ENCODE data around the gene SH2B2. TPM values are rescaled to one million over a fixed set of nuclear protein-coding genes. Genes with fewer than 3 reads are reported as not detected.

Gene SH2B2
- total RNA-seq, 5 donors from 2014 or later (not counting 1 experiment from before 2014, with no cell fraction given), result 0.90 to 5.0 (median 2.5) TPM

- WGBS (ENCODE audit: insufficient coverage), result 60% methylated on average over 1 of the region's 3 CpGs
- H3K27ac Mint-ChIP-seq, result no peak overlapping the region
- CTCF ChIA-PET, result no interaction called here
Observed at GRCh38 chr7:102294589-102294988, 7.9 kb downstream of the SH2B2 start.

DNA sequence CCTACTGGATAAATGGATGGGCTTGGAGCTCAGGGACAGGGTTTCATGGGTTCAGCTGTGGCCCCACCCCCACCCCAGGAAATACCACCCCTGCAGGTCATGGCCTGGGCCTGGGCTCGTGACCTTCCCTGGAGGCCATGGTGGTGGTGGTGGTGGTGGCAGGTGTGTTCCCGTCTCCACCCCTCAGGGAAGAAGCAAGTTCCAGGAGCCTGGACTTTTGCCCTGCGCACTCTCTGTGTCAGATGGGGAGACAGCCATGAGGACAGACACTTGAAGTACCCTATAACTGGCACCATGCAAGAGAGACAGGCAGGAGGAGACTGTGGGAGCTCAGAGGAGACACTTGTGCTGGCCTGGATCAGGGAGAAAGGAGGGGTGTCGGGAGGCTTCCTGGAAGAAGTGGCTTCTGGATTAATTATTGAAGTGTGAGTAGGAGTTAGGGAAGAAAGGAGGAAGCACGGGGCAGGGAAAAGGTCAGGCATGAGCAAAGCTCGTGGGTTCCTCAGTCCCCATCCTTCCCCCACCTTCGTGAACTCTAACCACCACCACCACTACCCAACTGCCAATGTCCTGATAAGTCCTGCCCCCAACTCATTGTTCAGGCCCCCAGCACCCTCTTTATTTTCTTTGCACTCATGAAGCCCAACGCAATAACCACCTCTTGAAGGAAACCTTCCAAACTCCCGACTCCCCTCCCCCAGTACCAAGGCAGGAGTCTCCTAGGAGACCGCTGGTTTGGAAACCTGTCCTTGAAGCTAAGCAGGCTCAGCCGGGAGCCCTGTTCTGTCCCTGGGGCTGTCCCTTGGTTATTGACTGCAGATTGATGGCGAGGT is 8.9 kb downstream of the SH2B2 start:
- 66% methylated on average over 6 of the region's 12 CpGs for WGBS (ENCODE audit: insufficient coverage)
- H3K27ac ChIP-seq (ENCODE audit: low read length), result no peak overlapping the region

More at GRCh38 chr7:102294589-102294988, 7.9 kb downstream of the SH2B2 start:
- no peak overlapping the region for H3K4me3 ChIP-seq (ENCODE audit: control insufficient read depth in 1 of 2, extremely low read depth in 1 of 2, low read length in 1 of 2)
- POLR2A ChIA-PET, result interaction anchor here in 1 of 2 donors (0.6 kb wide), 1 partner anchor 645 kb away, joined by 7 read pairs; no protein-coding TSS in a partner anchor
- H3K9me3 ChIP-seq, result no peaks in the 10 kb centered on the region
- Mint-ChIP-seq H3K36me3 (no peaks in the 10 kb centered on the region), H3K4me1 (peaks cover 8 to 16% (median 11%) of the 10 kb centered on the region in 3 donors), H3K9me3 (no peaks in the 10 kb centered on the region), H3K27me3 (peaks cover 0 to 3% of the 10 kb centered on the region in 2 donors), H3K4me3 (no peak overlapping the region)
- DNase-seq, result no peak
- H3K4me1 ChIP-seq (ENCODE audit: control insufficient read depth in 1 of 2, extremely low read depth in 1 of 2, insufficient read depth in 2 of 2, low read length in 2 of 2), result peaks cover 0 to 17% of the 10 kb centered on the region in 2 experiments
- H3K27me3 ChIP-seq (replicated peaks in 1 of 2; ENCODE audit: control insufficient read depth in 2 of 2, extremely low read depth in 1 of 2, insufficient read depth in 2 of 2, low read length in 1 of 2), result peaks cover 0 to 27% of the 10 kb centered on the region in 2 experiments
- no peaks in the 10 kb centered on the region for H3K36me3 ChIP-seq (ENCODE audit: control insufficient read depth in 2 of 2, extremely low read depth in 1 of 2, insufficient read depth in 1 of 2, low read length in 1 of 2)
- ATAC-seq (replicated peaks in 1 of 4), result no peak
- H3K27ac ChIP-seq (ENCODE audit: low read length), result no peak overlapping the region

DNA sequence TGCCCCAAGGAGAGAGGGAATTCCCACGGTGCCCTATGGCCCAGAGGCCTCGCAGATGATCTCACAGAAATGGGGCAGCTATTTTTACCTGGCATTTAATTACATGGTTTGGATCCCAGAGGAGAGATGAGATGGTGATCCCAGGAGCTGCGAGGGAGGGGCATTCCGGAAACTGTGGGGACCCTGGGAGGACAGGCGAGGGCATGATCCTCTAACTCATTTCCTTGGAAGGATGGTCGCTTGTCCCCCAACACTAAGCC is 9.4 kb downstream of the SH2B2 start:
- H3K36me3 Mint-ChIP-seq, result no peaks in the 10 kb centered on the region
- H3K4me3 ChIP-seq (ENCODE audit: control insufficient read depth in 1 of 2, extremely low read depth in 1 of 2, low read length in 1 of 2), result no peak overlapping the region
- ATAC-seq (replicated peaks in 1 of 4), result no peak
- peaks cover 8 to 11% (median 10%) of the 10 kb centered on the region in 3 donors for H3K4me1 Mint-ChIP-seq
- H3K9me3 ChIP-seq, result no peaks in the 10 kb centered on the region
- no peak overlapping the region for H3K27ac Mint-ChIP-seq
- POLR2A ChIA-PET, result no interaction called here
- WGBS (ENCODE audit: insufficient coverage), result 95% methylated on average over 6 of the region's 6 CpGs
- H3K27me3 Mint-ChIP-seq, result peaks cover 0 to 3% of the 10 kb centered on the region in 2 donors
- peaks cover 0 to 14% of the 10 kb centered on the region in 2 experiments for H3K4me1 ChIP-seq (ENCODE audit: control insufficient read depth in 1 of 2, extremely low read depth in 1 of 2, insufficient read depth in 2 of 2, low read length in 2 of 2)
- H3K4me3 Mint-ChIP-seq, result no peak overlapping the region
- H3K36me3 ChIP-seq (ENCODE audit: control insufficient read depth in 2 of 2, extremely low read depth in 1 of 2, insufficient read depth in 1 of 2, low read length in 1 of 2), result no peaks in the 10 kb centered on the region
- H3K9me3 Mint-ChIP-seq, result no peaks in the 10 kb centered on the region
- CTCF ChIA-PET, result no interaction called here
- no peak for DNase-seq
- no peak overlapping the region for H3K27ac ChIP-seq (ENCODE audit: low read length)
- peaks cover 0 to 32% of the 10 kb centered on the region in 2 experiments for H3K27me3 ChIP-seq (replicated peaks in 1 of 2; ENCODE audit: control insufficient read depth in 2 of 2, extremely low read depth in 1 of 2, insufficient read depth in 2 of 2, low read length in 1 of 2)

More for the DNA sequence above, 8.9 kb downstream of the SH2B2 start:
- H3K9me3 Mint-ChIP-seq, result no peaks in the 10 kb centered on the region
- H3K4me1 Mint-ChIP-seq, result peaks cover 8 to 13% (median 11%) of the 10 kb centered on the region in 3 donors
- ChIA-PET POLR2A (no interaction called here), CTCF (no interaction called here)
- no peak overlapping the region for H3K27ac Mint-ChIP-seq
- H3K36me3 Mint-ChIP-seq, result no peaks in the 10 kb centered on the region
- peaks cover 0 to 3% of the 10 kb centered on the region in 2 donors for H3K27me3 Mint-ChIP-seq
- no peaks in the 10 kb centered on the region for H3K9me3 ChIP-seq
- no peak for ATAC-seq (replicated peaks in 1 of 4)
- peaks cover 0 to 32% of the 10 kb centered on the region in 2 experiments for H3K27me3 ChIP-seq (replicated peaks in 1 of 2; ENCODE audit: control insufficient read depth in 2 of 2, extremely low read depth in 1 of 2, insufficient read depth in 2 of 2, low read length in 1 of 2)
- DNase-seq, result no peak
- H3K36me3 ChIP-seq (ENCODE audit: control insufficient read depth in 2 of 2, extremely low read depth in 1 of 2, insufficient read depth in 1 of 2, low read length in 1 of 2), result no peaks in the 10 kb centered on the region
- H3K4me3 Mint-ChIP-seq, result no peak overlapping the region
- no peak overlapping the region for H3K4me3 ChIP-seq (ENCODE audit: control insufficient read depth in 1 of 2, extremely low read depth in 1 of 2, low read length in 1 of 2)
- H3K4me1 ChIP-seq (ENCODE audit: control insufficient read depth in 1 of 2, extremely low read depth in 1 of 2, insufficient read depth in 2 of 2, low read length in 2 of 2), result peaks cover 0 to 17% of the 10 kb centered on the region in 2 experiments

DNA sequence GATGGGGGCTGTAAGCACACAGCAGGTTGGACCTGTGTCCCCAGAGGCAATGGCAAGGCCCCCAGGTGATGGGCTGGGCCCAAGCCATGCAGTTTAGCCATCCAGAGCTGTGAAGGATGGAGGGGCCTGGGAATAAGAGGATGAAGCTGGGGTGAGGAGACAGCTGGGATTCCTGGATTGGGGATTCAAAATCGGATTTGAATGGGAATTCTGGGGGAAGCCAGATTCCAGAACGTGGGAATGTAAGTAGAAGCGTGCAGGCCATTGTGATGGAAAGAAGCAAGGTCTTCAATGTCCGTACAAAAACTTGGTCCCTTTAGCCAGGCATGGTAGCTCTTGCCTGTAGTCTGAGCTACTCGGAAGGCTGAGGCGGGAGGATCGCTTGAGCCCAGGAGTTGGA is 9.8 kb downstream of the SH2B2 start:
- H3K27me3 Mint-ChIP-seq, result peaks cover 0 to 3% of the 10 kb centered on the region in 2 donors
- ChIA-PET POLR2A (no interaction called here), CTCF (no interaction called here)
- peaks cover 4 to 7% (median 6%) of the 10 kb centered on the region in 3 donors for H3K4me1 Mint-ChIP-seq
- Histone ChIP-seq H3K4me3 (ENCODE audit: control insufficient read depth in 1 of 2, extremely low read depth in 1 of 2, low read length in 1 of 2) (no peak overlapping the region), H3K4me1 (ENCODE audit: control insufficient read depth in 1 of 2, extremely low read depth in 1 of 2, insufficient read depth in 2 of 2, low read length in 2 of 2) (peaks cover 0 to 10% of the 10 kb centered on the region in 2 experiments), H3K9me3 (no peaks in the 10 kb centered on the region), H3K27ac (ENCODE audit: low read length) (no peak overlapping the region), H3K27me3 (replicated peaks in 1 of 2; ENCODE audit: control insufficient read depth in 2 of 2, extremely low read depth in 1 of 2, insufficient read depth in 2 of 2, low read length in 1 of 2) (peaks cover 0 to 32% of the 10 kb centered on the region in 2 experiments), H3K36me3 (ENCODE audit: control insufficient read depth in 2 of 2, extremely low read depth in 1 of 2, insufficient read depth in 1 of 2, low read length in 1 of 2) (no peaks in the 10 kb centered on the region)
- no peaks in the 10 kb centered on the region for H3K9me3 Mint-ChIP-seq
- no peaks in the 10 kb centered on the region for H3K36me3 Mint-ChIP-seq
- no peak overlapping the region for H3K27ac Mint-ChIP-seq
- DNase-seq (no peak), ATAC-seq (replicated peaks in 1 of 4) (no peak)
- WGBS (ENCODE audit: insufficient coverage), result 82% methylated on average over 7 of the region's 7 CpGs
- no peak overlapping the region for H3K4me3 Mint-ChIP-seq

DNA sequence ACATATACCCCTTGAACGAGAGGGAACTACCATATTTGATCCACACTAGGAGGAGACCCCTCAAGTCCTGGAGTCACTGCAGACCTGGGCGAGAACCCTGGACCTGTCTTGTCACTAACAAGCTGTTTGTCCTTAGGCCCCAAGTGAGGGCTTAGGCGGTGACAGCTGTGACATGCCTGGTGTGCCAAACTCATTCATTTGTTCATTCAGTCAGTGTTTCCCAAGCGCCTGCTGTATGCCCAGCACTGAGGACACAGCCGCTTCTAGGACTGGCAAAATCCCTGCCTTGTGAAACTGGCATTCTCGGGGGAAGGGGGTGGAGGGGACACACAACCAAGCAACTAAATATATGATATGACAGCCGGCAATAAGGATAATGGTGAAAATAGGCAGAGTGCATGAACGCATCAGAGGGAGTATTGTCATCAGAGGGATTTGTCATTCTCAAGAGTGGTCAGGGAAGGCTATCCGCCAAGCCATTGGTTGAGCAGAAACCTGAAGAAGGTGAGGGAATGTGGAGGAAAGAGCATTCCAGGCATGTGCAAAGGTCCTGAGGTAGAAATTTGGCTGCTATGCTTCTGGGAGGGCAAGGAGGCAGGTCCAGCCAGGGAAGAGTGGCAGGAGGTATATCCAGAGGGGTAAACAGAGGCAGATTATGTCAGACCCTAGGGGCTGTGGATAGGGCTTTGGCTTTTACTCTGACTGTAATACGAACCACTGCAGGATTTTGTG is 11.0 kb downstream of the SH2B2 start:
- Histone ChIP-seq H3K4me1 (ENCODE audit: control insufficient read depth in 1 of 2, extremely low read depth in 1 of 2, insufficient read depth in 2 of 2, low read length in 2 of 2) (peaks cover 0 to 2% of the 10 kb centered on the region in 2 experiments), H3K27ac (ENCODE audit: low read length) (no peak overlapping the region), H3K36me3 (ENCODE audit: control insufficient read depth in 2 of 2, extremely low read depth in 1 of 2, insufficient read depth in 1 of 2, low read length in 1 of 2) (no peaks in the 10 kb centered on the region), H3K4me3 (ENCODE audit: control insufficient read depth in 1 of 2, extremely low read depth in 1 of 2, low read length in 1 of 2) (no peak overlapping the region), H3K9me3 (no peaks in the 10 kb centered on the region), H3K27me3 (replicated peaks in 1 of 2; ENCODE audit: control insufficient read depth in 2 of 2, extremely low read depth in 1 of 2, insufficient read depth in 2 of 2, low read length in 1 of 2) (peaks cover 0 to 28% of the 10 kb centered on the region in 2 experiments)
- Mint-ChIP-seq H3K27me3 (peaks cover 0 to 3% of the 10 kb centered on the region in 2 donors), H3K4me1 (no peaks in the 10 kb centered on the region), H3K36me3 (no peaks in the 10 kb centered on the region), H3K27ac (no peak overlapping the region), H3K9me3 (no peaks in the 10 kb centered on the region), H3K4me3 (no peak overlapping the region)
- POLR2A ChIA-PET, result no interaction called here
- CTCF ChIA-PET, result no interaction called here
- DNase-seq (no peak), ATAC-seq (replicated peaks in 1 of 4) (no peak)
- 91% methylated on average over 8 of the region's 10 CpGs for WGBS (ENCODE audit: insufficient coverage)

DNA sequence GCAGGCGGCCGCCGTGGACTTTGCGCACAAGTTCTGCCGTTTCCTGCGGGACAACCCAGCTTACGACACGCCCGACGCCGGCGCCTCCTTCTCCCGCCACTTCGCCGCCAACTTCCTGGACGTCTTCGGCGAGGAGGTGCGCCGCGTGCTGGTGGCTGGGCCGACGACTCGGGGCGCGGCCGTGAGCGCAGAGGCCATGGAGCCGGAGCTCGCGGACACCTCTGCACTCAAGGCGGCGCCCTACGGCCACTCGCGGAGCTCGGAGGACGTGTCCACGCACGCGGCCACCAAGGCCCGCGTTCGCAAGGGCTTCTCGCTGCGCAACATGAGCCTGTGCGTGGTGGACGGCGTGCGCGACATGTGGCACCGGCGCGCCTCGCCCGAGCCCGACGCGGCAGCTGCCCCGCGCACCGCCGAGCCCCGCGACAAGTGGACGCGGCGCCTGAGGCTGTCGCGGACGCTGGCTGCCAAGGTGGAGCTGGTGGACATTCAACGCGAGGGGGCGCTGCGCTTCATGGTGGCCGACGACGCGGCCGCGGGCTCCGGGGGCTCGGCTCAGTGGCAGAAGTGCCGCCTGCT is 14.1 kb downstream of the SH2B2 start:
- Mint-ChIP-seq H3K27ac (no peak overlapping the region), H3K36me3 (no peaks in the 10 kb centered on the region), H3K9me3 (no peaks in the 10 kb centered on the region), H3K4me1 (peaks cover 0 to 4% (median 0%) of the 10 kb centered on the region in 3 donors), H3K4me3 (no peak overlapping the region), H3K27me3 (peaks cover 0 to 3% of the 10 kb centered on the region in 2 donors)
- Histone ChIP-seq H3K27me3 (replicated peaks in 1 of 2; ENCODE audit: control insufficient read depth in 2 of 2, extremely low read depth in 1 of 2, insufficient read depth in 2 of 2, low read length in 1 of 2) (peaks cover 0 to 8% of the 10 kb centered on the region in 2 experiments), H3K27ac (ENCODE audit: low read length) (no peak overlapping the region), H3K9me3 (no peaks in the 10 kb centered on the region), H3K4me3 (ENCODE audit: control insufficient read depth in 1 of 2, extremely low read depth in 1 of 2, low read length in 1 of 2) (no peak overlapping the region), H3K4me1 (ENCODE audit: control insufficient read depth in 1 of 2, extremely low read depth in 1 of 2, insufficient read depth in 2 of 2, low read length in 2 of 2) (peaks cover 0 to 14% of the 10 kb centered on the region in 2 experiments), H3K36me3 (ENCODE audit: control insufficient read depth in 2 of 2, extremely low read depth in 1 of 2, insufficient read depth in 1 of 2, low read length in 1 of 2) (no peaks in the 10 kb centered on the region)
- 87% methylated on average over 84 of the region's 84 CpGs for WGBS (ENCODE audit: insufficient coverage)
- ChIA-PET CTCF (no interaction called here), POLR2A (no interaction called here)
- ATAC-seq (replicated peaks in 1 of 4) (no peak), DNase-seq (no peak)

All from T-cell (primary cell).